ENCODE measurements around the gene SCAMP5.
A peak's percentile ranks its signal among the peaks of the same experiment; 100 is the strongest.

SCAMP5 gene

DNA sequence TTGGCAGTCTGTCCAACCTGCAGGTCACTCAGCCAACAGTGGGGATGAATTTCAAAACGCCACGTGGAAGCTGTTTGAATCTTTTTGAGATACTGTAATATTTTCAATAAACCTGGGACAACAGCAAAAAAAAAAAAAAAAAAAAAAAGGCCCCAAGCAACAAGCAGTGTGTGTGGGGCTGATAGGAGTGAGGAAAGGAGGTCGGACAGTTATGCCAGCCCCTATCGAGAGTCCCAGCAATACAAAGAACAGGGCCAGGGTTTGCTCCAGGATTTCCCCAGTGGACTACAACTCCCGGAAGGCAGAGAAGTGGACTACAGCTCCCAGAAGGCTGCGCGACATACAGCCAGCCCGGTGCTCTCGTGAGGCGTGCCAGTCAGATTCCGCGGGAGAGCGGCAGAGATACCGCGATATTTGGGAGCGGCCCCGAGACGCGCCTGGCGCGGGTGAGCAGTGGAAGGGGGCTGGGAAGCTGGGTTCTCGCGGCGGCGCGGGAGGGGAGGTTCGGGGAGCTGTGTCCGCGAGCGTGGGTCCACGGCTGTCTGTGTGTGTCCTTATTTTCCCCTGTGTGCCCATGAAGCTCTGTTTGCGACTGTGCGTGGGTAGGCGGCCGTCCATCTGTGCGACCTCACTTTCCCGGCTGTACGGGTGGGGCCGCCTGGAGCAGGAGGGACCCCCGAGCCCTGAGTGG is 28.0 kb downstream of the SCAMP5 start, which contains the start of gene PPCDC:
Gene PPCDC (plus strand): TSS at position 410 of the 691 bp plus-strand sequence. CDS start 4,729 bp downstream, outside the sequence.
- DNase-seq: peak; percentile 70

- peak; percentile 29 for DNase-seq
These were observed 28.7 kb downstream of the SCAMP5 start for GRCh38 chr15:75023872-75024636.

GRCh38 chr15:75025107-75025506 is 29.7 kb downstream of the SCAMP5 start:
- no peak for DNase-seq

GRCh38 chr15:75025548-75026260 is 30.3 kb downstream of the SCAMP5 start:
- no peak for DNase-seq

- DNase-seq: no peak
These were observed 32.2 kb downstream of the SCAMP5 start for GRCh38 chr15:75027551-75027950.

GRCh38 chr15:75028991-75029377 is 33.6 kb downstream of the SCAMP5 start:
- no peak for DNase-seq

DNA sequence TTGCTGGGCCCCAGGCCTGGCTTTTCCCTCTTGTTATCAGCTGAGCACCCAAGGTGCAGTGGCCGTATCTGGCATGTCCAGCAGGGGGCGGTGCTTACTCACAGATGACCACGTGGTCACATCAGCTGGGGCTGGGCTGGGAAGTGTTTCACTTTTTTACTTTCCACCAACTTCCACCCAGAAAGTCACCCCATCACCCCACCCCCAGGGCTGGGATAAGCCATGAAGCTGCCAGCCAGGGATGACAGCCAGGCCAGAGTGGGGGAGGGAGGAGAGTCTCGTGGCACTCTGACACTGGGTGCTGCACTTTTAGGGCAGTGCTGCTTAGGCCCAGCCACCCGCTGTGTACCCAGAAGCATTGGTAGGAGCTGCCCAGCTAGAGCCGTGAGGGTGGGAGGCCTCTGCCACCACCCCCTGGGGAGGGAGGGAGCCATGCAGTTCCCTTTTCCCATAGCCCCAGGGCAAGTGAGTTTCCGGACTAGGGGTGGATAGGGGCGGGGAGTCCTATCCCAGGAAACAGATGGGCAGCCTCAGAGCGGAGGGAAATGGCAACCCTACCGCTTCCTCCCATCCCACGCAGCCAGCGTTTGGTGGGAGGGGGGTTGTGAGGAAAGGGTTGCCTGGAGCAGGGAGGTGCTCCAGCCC is 34.1 kb downstream of the SCAMP5 start:
- DNase-seq: peak; percentile 24

GRCh38 chr15:75030023-75030413 is 34.7 kb downstream of the SCAMP5 start:
- DNase-seq: no peak

DNA sequence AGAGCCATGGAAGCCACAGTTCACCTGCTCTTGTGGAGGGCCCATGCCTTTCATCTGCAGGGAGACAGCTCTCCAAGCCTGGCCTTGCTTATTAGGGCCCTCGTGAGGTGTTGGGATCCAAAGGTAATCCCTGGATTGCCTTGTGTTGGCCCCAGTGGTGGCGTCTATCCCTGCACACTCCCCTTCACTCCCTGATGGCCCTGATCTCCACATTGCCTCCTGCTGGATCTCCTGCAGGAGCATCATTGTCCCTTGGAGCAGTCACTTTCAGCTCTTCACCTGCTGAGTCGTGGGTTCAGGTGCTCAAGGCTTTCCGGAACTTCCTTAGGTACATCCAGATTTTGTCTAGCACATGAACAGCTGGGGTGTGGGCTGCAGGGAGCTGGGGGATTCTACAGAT is 35.1 kb downstream of the SCAMP5 start:
- DNase-seq: no peak

- DNase-seq: no peak
These were observed 36.5 kb downstream of the SCAMP5 start for GRCh38 chr15:75031848-75032247.

- DNase-seq: no peak
These were observed 37.0 kb downstream of the SCAMP5 start for GRCh38 chr15:75032395-75032794.

GRCh38 chr15:75033809-75034208 is 38.4 kb downstream of the SCAMP5 start:
- DNase-seq: no peak

- no peak for DNase-seq
These were observed 39.3 kb downstream of the SCAMP5 start for GRCh38 chr15:75034615-75035014.

DNA sequence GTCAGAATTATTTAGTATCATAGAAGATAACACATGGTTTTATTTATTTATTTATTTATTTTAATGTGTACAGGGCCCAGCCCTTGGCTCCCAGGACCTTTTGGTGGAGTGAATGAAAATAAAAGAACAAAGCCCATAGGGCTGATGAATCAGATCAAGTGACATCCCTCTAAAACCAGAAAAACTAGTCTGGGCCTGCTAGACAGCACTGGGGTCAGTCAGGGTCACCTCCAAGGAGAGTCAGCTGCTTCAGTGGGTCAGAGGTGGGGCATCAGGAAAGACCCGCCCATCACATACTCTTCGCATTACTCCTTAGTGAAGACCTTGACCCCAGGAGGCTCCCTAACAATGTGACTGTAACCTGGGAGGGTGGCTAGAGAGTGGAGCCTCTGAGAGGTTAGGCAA is 40.9 kb downstream of the SCAMP5 start:
- no peak for DNase-seq

GRCh38 chr15:75037685-75038084 is 42.3 kb downstream of the SCAMP5 start:
- DNase-seq: no peak

GRCh38 chr15:75038231-75038630 is 42.9 kb downstream of the SCAMP5 start:
- no peak for DNase-seq

DNA sequence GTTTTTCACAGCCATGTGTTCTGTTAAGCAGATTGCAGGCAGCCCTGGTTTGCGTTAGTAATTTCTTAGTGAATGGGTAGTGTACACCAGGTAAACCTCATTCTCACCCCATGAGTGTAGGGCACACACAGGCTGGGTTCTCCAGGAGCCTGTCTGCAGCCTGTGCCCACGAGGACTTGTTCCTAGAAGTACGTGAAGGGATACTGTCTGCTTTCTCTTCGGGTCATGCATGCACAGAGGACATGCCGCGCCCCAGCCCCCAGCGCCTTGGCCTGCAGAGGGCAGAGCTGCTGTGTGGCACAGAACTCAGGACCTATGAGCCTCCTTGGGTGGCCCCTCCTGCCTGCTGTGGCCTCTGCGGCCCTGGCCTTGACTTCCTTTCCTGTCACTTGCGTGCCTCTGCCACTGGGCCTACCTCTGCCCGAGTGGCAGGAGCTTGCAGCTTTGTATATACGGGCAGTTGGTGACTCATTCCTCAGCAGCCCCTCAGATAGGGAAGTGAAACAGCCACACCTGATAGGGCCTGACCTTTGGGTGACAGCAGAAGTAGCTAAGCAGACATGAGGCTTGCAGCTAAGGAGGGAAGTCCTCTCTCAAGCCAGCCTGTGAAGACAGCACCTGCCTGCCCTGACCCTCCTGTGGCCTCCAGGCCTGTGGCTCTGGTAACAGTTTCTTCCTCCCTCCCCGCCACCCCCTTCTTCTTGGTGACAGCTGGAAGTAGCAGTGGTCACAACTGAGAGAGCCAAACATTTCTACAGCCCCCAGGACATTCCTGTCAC is 47.6 kb downstream of the SCAMP5 start:
- DNase-seq: no peak

GRCh38 chr15:75043509-75044257 is 48.3 kb downstream of the SCAMP5 start:
- DNase-seq: peak; percentile 74

GRCh38 chr15:75044258-75044878 is 49.0 kb downstream of the SCAMP5 start:
- no peak for DNase-seq

DNA sequence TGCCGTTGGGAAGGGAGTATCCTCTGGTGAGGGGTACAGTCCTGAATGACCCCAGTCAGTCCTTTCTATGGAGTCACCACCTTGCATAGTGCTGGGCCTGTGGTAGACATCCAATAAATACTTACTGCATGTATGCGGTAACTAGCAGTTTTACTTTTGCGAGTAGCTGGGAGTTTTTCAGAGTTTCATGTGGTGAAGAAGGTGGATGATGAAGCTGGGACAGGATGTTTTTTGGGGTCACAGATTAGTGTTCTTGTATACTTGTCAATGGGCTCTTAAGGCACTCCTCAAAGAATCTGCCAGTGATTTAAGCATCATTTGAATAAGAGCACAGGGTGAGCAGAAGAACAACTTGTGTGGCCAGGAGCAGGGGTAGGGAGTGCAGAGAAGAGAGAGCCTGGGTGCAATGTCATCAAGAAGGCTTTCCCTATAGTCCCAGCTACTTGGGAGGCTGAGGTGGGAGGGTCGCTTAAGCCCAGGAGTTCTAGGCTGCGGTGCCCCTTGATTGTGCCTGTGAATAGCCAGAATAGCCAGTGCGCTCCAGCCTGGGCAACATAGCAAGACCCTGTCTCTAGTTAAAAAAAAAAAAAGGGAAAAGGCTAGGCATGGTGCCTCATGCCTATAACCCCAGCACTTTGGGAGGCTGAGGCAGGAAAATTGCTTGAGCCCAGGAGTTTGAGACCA is 50.1 kb downstream of the SCAMP5 start:
- DNase-seq: no peak

GRCh38 chr15:75048394-75048793 is 53.0 kb downstream of the SCAMP5 start:
- no peak for DNase-seq

Measured in DMS79 treated with DMSO at 0.1 percent for 48 hours (cell line).